ENCODE results near the gene COL17A1.

COL17A1 gene

GRCh38 chr10:104098358-104098925 is 12.8 kb upstream of the COL17A1 start:
- DNase-seq (ENCODE audit: low read depth, low spot score): no peak

GRCh38 chr10:104096692-104097091 is 11.0 kb upstream of the COL17A1 start:
- DNase-seq (ENCODE audit: low read depth, low spot score): no peak

- no peak for DNase-seq (ENCODE audit: low read depth, low spot score)
These were observed 7.1 kb upstream of the COL17A1 start for GRCh38 chr10:104092749-104093148.

- peak; percentile 41 for DNase-seq (ENCODE audit: low read depth, low spot score)
These were observed 4.9 kb upstream of the COL17A1 start for GRCh38 chr10:104090611-104091010.

- DNase-seq (ENCODE audit: low read depth, low spot score): no peak
These were observed 3.9 kb upstream of the COL17A1 start for GRCh38 chr10:104089621-104090020.

- no peak for DNase-seq (ENCODE audit: low read depth, low spot score)
These were observed 2.6 kb upstream of the COL17A1 start for GRCh38 chr10:104088239-104088638.

GRCh38 chr10:104084482-104085142 is 1.1 kb downstream of the COL17A1 start:
- no peak for DNase-seq (ENCODE audit: low read depth, low spot score)

- no peak for DNase-seq (ENCODE audit: low read depth, low spot score)
These were observed 3.7 kb downstream of the COL17A1 start for GRCh38 chr10:104081998-104082397.

- DNase-seq (ENCODE audit: low read depth, low spot score): no peak
These were observed 4.9 kb downstream of the COL17A1 start for GRCh38 chr10:104080762-104081161.

- DNase-seq (ENCODE audit: low read depth, low spot score): no peak
These were observed 8.0 kb downstream of the COL17A1 start for GRCh38 chr10:104077663-104078151.

GRCh38 chr10:104077247-104077646 is 8.4 kb downstream of the COL17A1 start:
- DNase-seq (ENCODE audit: low read depth, low spot score): no peak

GRCh38 chr10:104076743-104077160 is 8.9 kb downstream of the COL17A1 start:
- peak; percentile 77 for DNase-seq (ENCODE audit: low read depth, low spot score)

- DNase-seq (ENCODE audit: low read depth, low spot score): no peak
These were observed 11.2 kb downstream of the COL17A1 start for GRCh38 chr10:104074505-104074904.

GRCh38 chr10:104072786-104073185 is 12.9 kb downstream of the COL17A1 start:
- no peak for DNase-seq (ENCODE audit: low read depth, low spot score)

GRCh38 chr10:104069613-104070012 is 16.1 kb downstream of the COL17A1 start:
- DNase-seq (ENCODE audit: low read depth, low spot score): no peak

- no peak for DNase-seq (ENCODE audit: low read depth, low spot score)
These were observed 18.2 kb downstream of the COL17A1 start for GRCh38 chr10:104067525-104067924.

GRCh38 chr10:104066945-104067344 is 18.7 kb downstream of the COL17A1 start:
- no peak for DNase-seq (ENCODE audit: low read depth, low spot score)

- DNase-seq (ENCODE audit: low read depth, low spot score): no peak
These were observed 19.9 kb downstream of the COL17A1 start for GRCh38 chr10:104065748-104066147.

- no peak for DNase-seq (ENCODE audit: low read depth, low spot score)
These were observed 24.5 kb downstream of the COL17A1 start for GRCh38 chr10:104061196-104061595.

- no peak for DNase-seq (ENCODE audit: low read depth, low spot score)
These were observed 26.3 kb downstream of the COL17A1 start for GRCh38 chr10:104059364-104059763.

GRCh38 chr10:104057717-104058116 is 28.0 kb downstream of the COL17A1 start:
- no peak for DNase-seq (ENCODE audit: low read depth, low spot score)

GRCh38 chr10:104056619-104057273 is 28.9 kb downstream of the COL17A1 start:
- no peak for DNase-seq (ENCODE audit: low read depth, low spot score)

- no peak for DNase-seq (ENCODE audit: low read depth, low spot score)
These were observed 31.2 kb downstream of the COL17A1 start for GRCh38 chr10:104054430-104054829.

All from smooth muscle cell of the brain vasculature (primary cell).